Brain pericyte (primary cell): ENCODE data around the gene ADAMTSL2.

Experiments used
- DNase-seq: peaks from one replicate; pipeline ENCODE4 v3.0.0-alpha.2; 2012; ENCODE audit warnings: low read depth, low spot score

ADAMTSL2 gene

GRCh38 chr9:133589454-133590227 lies 55.1 kb downstream of the ADAMTSL2 start:
- DNase-seq, result no peak

GRCh38 chr9:133590231-133590855 lies 55.8 kb downstream of the ADAMTSL2 start:
- no peak for DNase-seq

DNA sequence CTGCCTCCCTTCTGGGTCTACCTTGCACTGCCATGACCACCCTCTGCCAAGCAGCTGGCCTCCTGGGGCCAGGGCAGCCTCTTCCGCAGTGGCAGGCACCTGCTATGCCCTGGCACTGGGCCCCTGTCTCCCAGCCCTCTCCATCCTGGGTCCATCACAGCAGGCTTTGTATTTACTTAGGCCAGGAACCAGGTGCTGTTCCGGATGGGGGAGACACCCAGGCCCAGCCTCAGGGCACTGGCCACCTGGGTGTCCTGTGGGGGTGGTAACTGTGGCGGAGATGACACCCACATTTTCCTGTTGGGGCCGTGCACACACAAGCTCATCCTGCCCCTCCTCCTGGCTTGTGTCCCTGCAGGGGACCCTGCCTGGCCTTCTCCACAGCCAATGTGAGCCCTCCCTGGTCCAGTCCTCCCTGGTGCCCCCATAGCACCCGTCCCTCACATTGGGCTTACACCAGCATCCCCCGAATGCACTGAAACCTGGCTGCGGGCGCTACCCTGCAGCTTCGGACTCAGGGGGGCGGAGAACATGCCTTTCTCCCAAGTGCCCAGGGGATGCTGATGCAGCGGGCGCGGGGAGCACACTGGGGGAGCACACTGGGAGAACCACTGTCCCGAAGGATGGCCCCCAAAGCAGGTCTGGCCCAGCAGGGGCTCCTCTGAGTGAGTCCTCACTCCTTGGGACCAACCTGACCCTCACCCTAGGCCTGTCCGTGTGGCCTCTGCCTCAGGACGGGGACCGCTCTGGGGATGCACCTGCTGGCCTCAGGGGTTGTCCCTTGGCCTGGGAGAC lies 56.8 kb downstream of the ADAMTSL2 start:
- no peak for DNase-seq

DNA sequence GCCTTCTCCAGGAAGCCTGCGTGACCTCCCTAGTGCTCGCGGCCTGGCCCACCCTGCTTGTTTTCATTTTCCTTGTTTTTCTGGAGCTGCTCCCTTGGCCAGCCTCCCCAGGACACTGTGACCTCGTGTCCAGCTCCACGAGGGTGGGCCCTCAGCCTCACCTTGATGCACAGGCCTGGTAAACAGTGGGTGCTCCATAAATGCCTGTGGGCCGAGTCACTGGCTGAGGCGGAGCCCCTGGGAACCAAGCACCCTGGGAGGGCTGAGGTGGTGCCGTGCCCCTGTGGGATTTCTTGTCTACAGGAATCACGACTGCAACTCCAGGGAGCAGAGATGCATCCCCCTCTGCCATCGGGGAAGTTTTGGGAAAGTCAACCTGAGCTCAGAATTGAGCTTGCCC lies 57.5 kb downstream of the ADAMTSL2 start:
- no peak for DNase-seq

- DNase-seq, result no peak
Measured at GRCh38 chr9:133592731-133593409, 58.4 kb downstream of the ADAMTSL2 start.

GRCh38 chr9:133593587-133594253 lies 59.2 kb downstream of the ADAMTSL2 start:
- DNase-seq, result no peak

DNA sequence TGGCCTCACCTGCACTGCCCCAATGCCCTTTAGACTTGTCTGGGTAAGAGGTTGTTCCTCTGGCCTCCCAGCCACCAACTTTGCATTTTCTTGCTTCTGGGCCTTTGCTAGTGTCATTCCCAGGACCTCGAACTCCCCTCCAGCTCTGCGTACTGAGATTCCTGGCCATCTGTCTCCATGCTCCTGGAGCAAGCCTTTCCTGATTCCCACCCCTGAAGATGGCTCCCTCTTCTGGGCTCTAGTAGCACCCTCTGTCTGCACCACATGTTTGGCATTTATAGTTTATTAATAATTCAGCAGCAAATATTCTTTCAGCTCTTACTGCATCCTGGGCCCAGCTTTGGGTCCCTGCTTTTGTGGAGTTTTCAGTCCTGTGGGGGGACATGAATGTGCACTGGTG lies 59.8 kb downstream of the ADAMTSL2 start:
- DNase-seq, result no peak

GRCh38 chr9:133595910-133596309 lies 61.4 kb downstream of the ADAMTSL2 start:
- no peak for DNase-seq

GRCh38 chr9:133597316-133597957 lies 62.9 kb downstream of the ADAMTSL2 start:
- DNase-seq, result no peak

DNA sequence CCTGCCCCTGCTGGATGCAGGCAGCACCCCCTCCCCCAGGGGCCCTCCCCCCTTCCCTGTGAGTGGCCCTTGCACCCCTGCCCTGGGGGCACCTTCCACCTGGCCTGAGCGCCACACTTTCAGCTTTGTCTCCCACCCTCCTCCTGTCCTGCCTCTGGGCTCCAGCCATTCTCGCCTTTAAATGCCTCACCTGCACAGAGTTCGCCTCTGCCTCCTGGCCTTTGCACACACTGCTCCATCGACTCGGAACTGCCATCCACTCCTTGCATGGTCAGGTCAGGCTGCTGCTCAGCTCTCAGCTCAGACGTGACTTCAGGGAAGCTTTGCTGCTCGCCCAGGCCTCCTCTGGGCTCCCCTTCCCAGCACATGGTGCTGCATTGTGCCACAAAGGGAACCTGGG lies 64.5 kb downstream of the ADAMTSL2 start:
- DNase-seq, result no peak

GRCh38 chr9:133599470-133600173 lies 65.1 kb downstream of the ADAMTSL2 start:
- DNase-seq, result no peak

GRCh38 chr9:133600739-133601138 lies 66.2 kb downstream of the ADAMTSL2 start:
- no peak for DNase-seq

- DNase-seq, result no peak
Measured at GRCh38 chr9:133601746-133602145, 67.2 kb downstream of the ADAMTSL2 start.

GRCh38 chr9:133602277-133602676 lies 67.8 kb downstream of the ADAMTSL2 start:
- DNase-seq, result no peak

GRCh38 chr9:133603135-133603927 lies 68.8 kb downstream of the ADAMTSL2 start:
- DNase-seq, result no peak

DNA sequence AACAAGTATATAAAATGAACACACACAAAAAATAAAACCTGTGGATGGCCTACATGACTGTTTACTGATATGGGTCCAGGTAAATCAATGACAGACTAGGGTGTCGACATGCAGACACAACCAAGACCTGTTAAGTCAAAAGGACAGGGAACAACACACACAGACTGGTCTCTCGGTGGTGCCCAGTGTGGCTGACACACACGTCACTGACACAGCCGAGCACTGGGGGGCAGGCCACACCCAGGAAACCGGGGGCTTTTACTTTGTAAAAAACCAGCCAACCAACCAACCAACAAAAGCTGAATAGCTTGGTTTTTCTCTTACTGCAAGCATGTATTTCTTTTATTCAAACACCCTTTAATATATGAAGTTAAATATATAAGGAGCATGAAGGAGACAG lies 69.7 kb downstream of the ADAMTSL2 start:
- DNase-seq, result no peak

DNA sequence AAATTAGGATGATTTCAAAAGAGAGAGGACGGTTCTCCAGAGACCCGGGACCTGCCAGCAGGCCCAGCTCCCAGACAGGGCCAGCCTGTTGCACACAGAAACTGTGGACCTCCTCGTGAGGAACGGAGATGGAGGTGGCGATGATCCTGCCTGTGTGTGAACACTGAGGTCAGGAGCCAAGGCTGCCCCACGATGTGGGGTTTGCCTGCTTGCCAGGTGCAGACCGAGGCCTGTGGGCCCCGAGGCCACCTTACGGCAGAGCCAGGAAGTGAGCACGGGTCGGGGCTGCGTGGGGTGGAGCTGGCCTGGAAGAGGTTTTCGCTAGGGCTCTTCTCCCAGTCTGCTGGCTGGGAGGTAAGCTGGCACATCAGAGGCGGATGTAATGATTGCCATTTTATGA lies 70.4 kb downstream of the ADAMTSL2 start:
- DNase-seq, result no peak

DNA sequence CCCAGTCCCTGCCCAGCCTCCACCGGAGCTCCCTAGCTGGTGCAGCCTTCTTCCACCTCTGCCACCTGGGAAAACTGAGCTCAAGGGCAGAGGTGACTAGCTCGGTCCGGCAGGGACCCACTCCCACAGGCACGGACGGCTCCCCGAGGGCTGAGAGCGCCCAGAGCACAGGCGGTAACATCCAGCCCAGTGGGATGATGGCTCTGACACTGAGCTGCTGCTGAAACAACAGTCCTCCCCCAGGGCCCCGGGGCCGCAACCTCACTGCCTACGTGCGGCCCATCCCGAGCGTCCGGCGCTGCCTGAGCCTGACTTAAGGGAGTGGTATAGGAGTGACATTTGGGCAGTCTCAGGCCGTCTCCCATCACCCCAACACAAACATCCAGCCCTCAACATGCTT lies 70.9 kb downstream of the ADAMTSL2 start:
- DNase-seq, result no peak
